ENCODE data around the gene VMP1.
"Not testable (repeated sequence)": the region's sequence is repeated elsewhere in the genome, so short reads cannot be mapped to it uniquely, and the experiment has no call there.

VMP1 gene

GRCh38 chr17:59838052-59838916, 130.8 kb downstream of the VMP1 start:
- H3K36me3 ChIP-seq (ENCODE audit: control insufficient read depth, insufficient read depth, low read length) = peaks cover 7% of the 10 kb centered on the region
- TF ChIP-seq CTCF (IDR thresholded peaks at IDR 0.05; ENCODE audit: insufficient read depth, low read length, poor library complexity, severe bottlenecking) = no peak
- peak overlapping the region; percentile 86 for H3K4me3 ChIP-seq (replicated peaks; ENCODE audit: low read depth, low read length)
- H3K27me3 ChIP-seq (replicated peaks; ENCODE audit: control insufficient read depth, insufficient read depth, low read length) = no peaks in the 10 kb centered on the region
- DNase-seq (ENCODE audit: extremely low read depth, insufficient read length) = no peak

GRCh38 chr17:59839651-59840328, 132.3 kb downstream of the VMP1 start:
- Histone ChIP-seq H3K36me3 (ENCODE audit: control insufficient read depth, insufficient read depth, low read length) (peaks cover 7% of the 10 kb centered on the region), H3K27me3 (replicated peaks; ENCODE audit: control insufficient read depth, insufficient read depth, low read length) (no peaks in the 10 kb centered on the region), H3K4me3 (replicated peaks; ENCODE audit: low read depth, low read length) (peak overlapping the region; percentile 86)
- no peak for TF ChIP-seq CTCF (IDR thresholded peaks at IDR 0.05; ENCODE audit: insufficient read depth, low read length, poor library complexity, severe bottlenecking)
- no peak for DNase-seq (ENCODE audit: extremely low read depth, insufficient read length)

GRCh38 chr17:59840329-59841090, 133.1 kb downstream of the VMP1 start:
- no peak for TF ChIP-seq CTCF (IDR thresholded peaks at IDR 0.05; ENCODE audit: insufficient read depth, low read length, poor library complexity, severe bottlenecking)
- Histone ChIP-seq H3K27me3 (replicated peaks; ENCODE audit: control insufficient read depth, insufficient read depth, low read length) (no peaks in the 10 kb centered on the region), H3K4me3 (replicated peaks; ENCODE audit: low read depth, low read length) (peak overlapping the region; percentile 86), H3K36me3 (ENCODE audit: control insufficient read depth, insufficient read depth, low read length) (peaks cover 7% of the 10 kb centered on the region)
- DNase-seq (ENCODE audit: extremely low read depth, insufficient read length) = no peak

GRCh38 chr17:59841091-59841881, 133.8 kb downstream of the VMP1 start:
- H3K4me3 ChIP-seq (replicated peaks; ENCODE audit: low read depth, low read length) = peak overlapping the region; percentile 86
- not testable (repeated sequence) for H3K27me3 ChIP-seq (replicated peaks; ENCODE audit: control insufficient read depth, insufficient read depth, low read length); DNase-seq (ENCODE audit: extremely low read depth, insufficient read length); H3K36me3 ChIP-seq (ENCODE audit: control insufficient read depth, insufficient read depth, low read length)

- not testable (repeated sequence) for DNase-seq (ENCODE audit: extremely low read depth, insufficient read length); H3K27me3 ChIP-seq (replicated peaks; ENCODE audit: control insufficient read depth, insufficient read depth, low read length); H3K36me3 ChIP-seq (ENCODE audit: control insufficient read depth, insufficient read depth, low read length)
- peak overlapping the region; percentile 86 for H3K4me3 ChIP-seq (replicated peaks; ENCODE audit: low read depth, low read length)
These were observed 134.4 kb downstream of the VMP1 start for GRCh38 chr17:59841882-59842263.

- H3K27me3 ChIP-seq (replicated peaks; ENCODE audit: control insufficient read depth, insufficient read depth, low read length) = no peaks in the 10 kb centered on the region
- peak; percentile 77 for DNase-seq (ENCODE audit: extremely low read depth, insufficient read length)
- H3K4me3 ChIP-seq (replicated peaks; ENCODE audit: low read depth, low read length) = no peak overlapping the region
- H3K36me3 ChIP-seq (ENCODE audit: control insufficient read depth, insufficient read depth, low read length) = peaks cover 7% of the 10 kb centered on the region
- no peak for TF ChIP-seq CTCF (IDR thresholded peaks at IDR 0.05; ENCODE audit: insufficient read depth, low read length, poor library complexity, severe bottlenecking)
These were observed 135.6 kb downstream of the VMP1 start for GRCh38 chr17:59842901-59843652.
